Measurements from ENCODE around the gene POLG. TPM values are rescaled to one million over a fixed set of nuclear protein-coding genes. Genes with fewer than 3 reads are reported as not detected.

Gene POLG
- total and polyA plus RNA-seq, 2 of the 4 experiments (the other 2 are of a cell fraction), result 19.9 to 30.6 TPM

- no CpG with 5 or more reads among the region's 4 CpGs for WGBS, 2 experiments (ENCODE audit: extremely low coverage in 2 of 2, insufficient read length in 1 of 2)
- TF ChIP-seq CTCF (conservative IDR thresholded peaks at IDR 0.05; ENCODE audit: low read depth, low read length) (no peak), MAFK (IDR thresholded peaks at IDR 0.05; ENCODE audit: low read depth, low read length) (no peak), RFX5 (IDR thresholded peaks at IDR 0.05; ENCODE audit: low read depth, low read length) (no peak), FOS (IDR thresholded peaks at IDR 0.05; ENCODE audit: low read depth, low read length) (no peak), ELK1 (IDR thresholded peaks at IDR 0.05; ENCODE audit: borderline replicate concordance, low read depth, low read length) (no peak), BHLHE40 (IDR thresholded peaks at IDR 0.05; ENCODE audit: low read depth, low read length) (no peak), POLR2A (IDR thresholded peaks at IDR 0.05; ENCODE audit: low read depth, low read length) (no peak), NFE2L2 (IDR thresholded peaks at IDR 0.05; ENCODE audit: low read depth, low read length) (no peak), RAD21 (IDR thresholded peaks at IDR 0.05; ENCODE audit: low read length) (no peak), MXI1 (IDR thresholded peaks at IDR 0.05; ENCODE audit: borderline replicate concordance, low read depth, low read length) (no peak), MAZ (IDR thresholded peaks at IDR 0.05; ENCODE audit: borderline replicate concordance, low read depth, low read length) (no peak), CHD1 (IDR thresholded peaks at IDR 0.05; ENCODE audit: low read depth, low read length) (no peak), CEBPB (IDR thresholded peaks at IDR 0.05; ENCODE audit: low read depth, low read length) (no peak), SMC3 (IDR thresholded peaks at IDR 0.05; ENCODE audit: low read depth, low read length) (no peak)
- H4K5ac ChIP-seq (ENCODE audit: low read depth, low read length), result no peak overlapping the region
- no peak overlapping the region for H2BK20ac ChIP-seq (ENCODE audit: low read depth, low read length)
- H2AK5ac ChIP-seq (ENCODE audit: low read depth, low read length), result no peak overlapping the region
- H3K9ac ChIP-seq (ENCODE audit: low read depth, low read length), result no peak overlapping the region
- H3K27ac ChIP-seq (ENCODE audit: insufficient read depth, low read length), result no peak overlapping the region
- CTCF ChIA-PET, result interaction anchor here (0.6 to 1.3 kb wide), 2 partner anchors 22 to 75 kb away, joined by 4 to 5 read pairs; no protein-coding TSS in a partner anchor
- no TSS peak for BruUV-seq (replicated peaks)
- no peak overlapping the region for H3K23ac ChIP-seq (ENCODE audit: low read depth, low read length)
- no peak overlapping the region for H2BK5ac ChIP-seq (ENCODE audit: low read depth, low read length, poor library complexity, severe bottlenecking)
- no peaks in the 10 kb centered on the region for H3K9me3 ChIP-seq (ENCODE audit: control insufficient read depth, insufficient read depth, low read length)
- peaks cover 1% of the 10 kb centered on the region; the same call in 1 of the 2 replicates for H3K36me3 ChIP-seq (ENCODE audit: control insufficient read depth, insufficient read depth, low read length)
- no peak overlapping the region for H3K18ac ChIP-seq (ENCODE audit: low read depth, low read length)
- H3K27me3 ChIP-seq (ENCODE audit: control insufficient read depth, insufficient read depth, low read length), result no peaks in the 10 kb centered on the region
- ATAC-seq (ENCODE audit: low read depth), result no peak
- H3K56ac ChIP-seq (ENCODE audit: extremely low read depth, insufficient read depth, low read length), result no peak overlapping the region
- intact Hi-C loops (cut with micrococcal nuclease) (no loop called here), in situ Hi-C loops (cut with MboI; ENCODE audit: low sequenced_read_pairs) (no loop called here), dilution Hi-C loops (cut with HindIII; ENCODE audit: low sequenced_read_pairs, unreplicated experiment) (no loop called here)
- no peaks in the 10 kb centered on the region for H3K4me1 ChIP-seq (ENCODE audit: control insufficient read depth, insufficient read depth, low read length)
- no peaks in the 10 kb centered on the region for H4K20me1 ChIP-seq (ENCODE audit: insufficient read depth, low read length)
- no peaks in the 10 kb centered on the region for H3K9me1 ChIP-seq (ENCODE audit: insufficient read depth, low read length)
- no peak overlapping the region for H2AK9ac ChIP-seq (replicated peaks; ENCODE audit: low read depth, low read length, poor library complexity)
- H3K79me1 ChIP-seq (ENCODE audit: low read depth in 1 of 2, low read length in 2 of 2), result peaks cover 3% of the 10 kb centered on the region in 2 experiments; a peak in 2 of 4 replicates
- no peak overlapping the region for H4K8ac ChIP-seq (ENCODE audit: low read depth in 2 of 2, low read length in 2 of 2)
- no peak overlapping the region for H3K14ac ChIP-seq (replicated peaks; ENCODE audit: low read depth, low read length)
- H3K4me2 ChIP-seq (ENCODE audit: low read depth, low read length), result no peak overlapping the region
- H3K4ac ChIP-seq (ENCODE audit: low read depth, low read length), result no peak overlapping the region
- H3K4me3 ChIP-seq (ENCODE audit: insufficient read depth, low read depth, low read length), result no peak overlapping the region
- H2BK15ac ChIP-seq (ENCODE audit: low read depth, low read length), result no peak overlapping the region
- H2BK120ac ChIP-seq (ENCODE audit: low read depth, low read length), result no peak overlapping the region
- POLR2A ChIA-PET (ENCODE audit: unreplicated experiment), result no interaction called here
- H2AFZ ChIP-seq (replicated peaks; ENCODE audit: low read length, poor library complexity), result no peak overlapping the region
- H4K91ac ChIP-seq (ENCODE audit: insufficient read depth, low read depth, low read length), result no peak overlapping the region
- no peak for DNase-seq
Observed at GRCh38 chr15:89282631-89283030, 52.0 kb downstream of the POLG start.

Measured in IMR-90 (cell line).